SU-DHL-6 (cell line): Measurements from ENCODE around the gene MUC3A.
"Not testable (repeated sequence)": the region's sequence is repeated elsewhere in the genome, so short reads cannot be mapped to it uniquely, and the experiment has no call there.

ENCODE experiments used
- H2AFZ ChIP-seq: fragments of 200-600 bp; sonication (generic); 2 replicates; pipeline ENCODE4 v1.6.1; 2014; ENCODE audit warnings: low read depth, mild to moderate bottlenecking, moderate library complexity, mixed read lengths, antibody characterized with exemption, low read length; ENCODE audit not compliant: severe bottlenecking
- H3F3A ChIP-seq: fragments of 200-600 bp; shearing (Covaris generic); 2 replicates; pipeline ENCODE4 v1.6.0; 2016; ENCODE audit warnings: antibody characterized with exemption, mild to moderate bottlenecking; ENCODE audit not compliant: insufficient read depth
- H3K27ac ChIP-seq: fragments of 200-600 bp; sonication (generic); 2 replicates; pipeline ENCODE4 v1.5.1; 2016; ENCODE audit warnings: low read depth, mild to moderate bottlenecking, low read length, moderate library complexity, mixed read lengths
- H3K27me3 ChIP-seq: fragments of 200-600 bp; sonication (generic), shearing (Covaris generic); 2 replicates; pipeline ENCODE4 v1.6.0; 2014; ENCODE audit warnings: mild to moderate bottlenecking, low read length
- H3K36me3 ChIP-seq: fragments of 200-600 bp; sonication (generic); 2 replicates; pipeline ENCODE4 v1.6.1; 2014; ENCODE audit warnings: mild to moderate bottlenecking, low read length, mixed read lengths
- H3K4me2 ChIP-seq: fragments of 300-600, 200-600 bp; shearing (Covaris generic), sonication (generic); 2 replicates; pipeline ENCODE4 v1.6.0; 2014; ENCODE audit warnings: low read length, low read depth, mild to moderate bottlenecking; ENCODE audit not compliant: poor library complexity, severe bottlenecking
- H3K4me3 ChIP-seq: fragments of 200-600 bp; sonication (generic); 2 replicates; pipeline ENCODE4 v1.5.1; 2014; ENCODE audit warnings: antibody characterized with exemption, low read length, mild to moderate bottlenecking, mixed read lengths; ENCODE audit not compliant: insufficient read depth, poor library complexity, severe bottlenecking
- H3K79me2 ChIP-seq: fragments of 200-600 bp; sonication (generic); 2 replicates; pipeline ENCODE4 v1.6.1; 2014; ENCODE audit warnings: mild to moderate bottlenecking, low read length, moderate library complexity; ENCODE audit not compliant: insufficient read depth
- H3K9ac ChIP-seq: fragments of 200-600 bp; sonication (generic); 2 replicates; pipeline ENCODE4 v1.7.0; 2014; ENCODE audit warnings: mild to moderate bottlenecking, low read length
- H3K9me2 ChIP-seq: fragments of 200-600 bp; sonication (generic); replicated peaks from 2 replicates; pipeline ENCODE4 v1.6.1; 2014; ENCODE audit warnings: low read length; ENCODE audit not compliant: insufficient read depth
- H3K9me3 ChIP-seq: fragments of 200-600 bp; sonication (generic); 2 replicates; pipeline ENCODE4 v1.6.1; 2014; ENCODE audit warnings: low read length, mixed read lengths; ENCODE audit not compliant: insufficient read depth
- H4K20me1 ChIP-seq: fragments of 200-600 bp; sonication (generic); 2 replicates; pipeline ENCODE4 v1.6.1; 2014; ENCODE audit warnings: low read depth, mild to moderate bottlenecking, antibody characterized with exemption, low read length, moderate library complexity, mixed read lengths
- CTCF ChIP-seq: fragments of 200-600 bp; sonication (generic); IDR thresholded peaks from one replicate; pipeline ENCODE4 v1.5.1; 2017; ENCODE audit warnings: antibody characterized with exemption, mild to moderate bottlenecking, low read length, moderate library complexity; ENCODE audit not compliant: insufficient read depth, poor library complexity, severe bottlenecking
- EZH2phosphoT487 ChIP-seq: fragments of 200-600 bp; sonication (generic), shearing (Covaris generic); conservative IDR thresholded peaks from 2 replicates; pipeline ENCODE4 v1.6.1; 2018; ENCODE audit warnings: mild to moderate bottlenecking, antibody characterized with exemption, low read length, moderate library complexity, mixed read lengths

The MUC3A gene

GRCh38 chr7:100921039-100921438 is 28.3 kb upstream of the MUC3A start:
- Histone ChIP-seq H3K36me3 (no peaks in the 10 kb centered on the region), H3K9me3 (no peaks in the 10 kb centered on the region), H3K79me2 (no peaks in the 10 kb centered on the region), H3K27me3 (no peaks in the 10 kb centered on the region), H2AFZ (no peak overlapping the region), H3K9ac (no peak overlapping the region), H3K4me2 (no peak overlapping the region), H3K4me3 (no peak overlapping the region), H3K27ac (no peak overlapping the region), H3F3A (no peaks in the 10 kb centered on the region), H4K20me1 (no peaks in the 10 kb centered on the region), H3K9me2 (no peaks in the 10 kb centered on the region)
- TF ChIP-seq CTCF (no peak), EZH2phosphoT487 (no peak)

- H3K27me3 ChIP-seq, H3F3A ChIP-seq, H4K20me1 ChIP-seq, H3K4me3 ChIP-seq, H3K4me2 ChIP-seq, H3K36me3 ChIP-seq, H3K27ac ChIP-seq, H3K9ac ChIP-seq, H3K9me3 ChIP-seq, H2AFZ ChIP-seq, H3K79me2 ChIP-seq, H3K9me2 ChIP-seq: not testable (repeated sequence)
Measured at GRCh38 chr7:100923616-100924015, 25.7 kb upstream of the MUC3A start.

- no peak overlapping the region for H3K27ac ChIP-seq
- no peaks in the 10 kb centered on the region for H3K9me2 ChIP-seq
- no peak overlapping the region for H3K9ac ChIP-seq
- no peak overlapping the region for H2AFZ ChIP-seq
- H3K36me3 ChIP-seq: no peaks in the 10 kb centered on the region
- no peaks in the 10 kb centered on the region; the same call in 1 of the 2 replicates for H3K27me3 ChIP-seq
- no peaks in the 10 kb centered on the region for H4K20me1 ChIP-seq
- H3K4me2 ChIP-seq: no peak overlapping the region
- no peaks in the 10 kb centered on the region for H3F3A ChIP-seq
- H3K4me3 ChIP-seq: no peak overlapping the region
- TF ChIP-seq EZH2phosphoT487 (no peak), CTCF (no peak)
- H3K79me2 ChIP-seq: no peaks in the 10 kb centered on the region
- peaks cover 6% of the 10 kb centered on the region; the same call in 1 of the 2 replicates for H3K9me3 ChIP-seq
Measured at GRCh38 chr7:100929808-100930174, 19.5 kb upstream of the MUC3A start.

- Histone ChIP-seq H2AFZ (no peak overlapping the region), H3K4me2 (no peak overlapping the region), H3K36me3 (no peaks in the 10 kb centered on the region), H3K27ac (no peak overlapping the region), H3K9me2 (no peaks in the 10 kb centered on the region), H3K79me2 (no peaks in the 10 kb centered on the region), H3K4me3 (no peak overlapping the region), H3K27me3 (no peaks in the 10 kb centered on the region; the same call in 1 of the 2 replicates), H3K9ac (no peak overlapping the region), H3F3A (no peaks in the 10 kb centered on the region), H3K9me3 (peaks cover 6% of the 10 kb centered on the region; the same call in 1 of the 2 replicates), H4K20me1 (no peaks in the 10 kb centered on the region)
- TF ChIP-seq CTCF (no peak), EZH2phosphoT487 (no peak)
Measured at GRCh38 chr7:100933734-100934133, 15.6 kb upstream of the MUC3A start.

GRCh38 chr7:100935381-100935780 is 14.0 kb upstream of the MUC3A start:
- H4K20me1 ChIP-seq, H3K4me2 ChIP-seq, H3K27me3 ChIP-seq: not testable (repeated sequence)

GRCh38 chr7:100936167-100936566 is 13.2 kb upstream of the MUC3A start:
- H3F3A ChIP-seq, H3K4me3 ChIP-seq, H3K79me2 ChIP-seq, H3K4me2 ChIP-seq, H3K9me2 ChIP-seq, H3K36me3 ChIP-seq, H3K27ac ChIP-seq, H3K9ac ChIP-seq, H3K9me3 ChIP-seq, H3K27me3 ChIP-seq, H2AFZ ChIP-seq, H4K20me1 ChIP-seq: not testable (repeated sequence)

More at GRCh38 chr7:100935381-100935780, 14.0 kb upstream of the MUC3A start:
- H3K79me2 ChIP-seq, H3K9ac ChIP-seq, H3K4me3 ChIP-seq, H2AFZ ChIP-seq, H3F3A ChIP-seq, H3K9me2 ChIP-seq, H3K9me3 ChIP-seq, H3K27ac ChIP-seq, H3K36me3 ChIP-seq: not testable (repeated sequence)
